HG03558 (cell line): Measurements from ENCODE around the gene CYSTM1.
A peak's percentile ranks its signal among the peaks of the same experiment; 100 is the strongest.
"Not testable (repeated sequence)": the region's sequence is repeated elsewhere in the genome, so short reads cannot be mapped to it uniquely, and the experiment has no call there.

Source experiments
- ATAC-seq: cut with Tn5 transposase; IDR thresholded peaks from one replicate; pipeline ENCODE4 v1.9.1; 2021; ENCODE audit warnings: moderate number of reproducible peaks; ENCODE audit not compliant: unreplicated experiment; ENCODE audit errors: extremely low read depth

CYSTM1 gene

DNA sequence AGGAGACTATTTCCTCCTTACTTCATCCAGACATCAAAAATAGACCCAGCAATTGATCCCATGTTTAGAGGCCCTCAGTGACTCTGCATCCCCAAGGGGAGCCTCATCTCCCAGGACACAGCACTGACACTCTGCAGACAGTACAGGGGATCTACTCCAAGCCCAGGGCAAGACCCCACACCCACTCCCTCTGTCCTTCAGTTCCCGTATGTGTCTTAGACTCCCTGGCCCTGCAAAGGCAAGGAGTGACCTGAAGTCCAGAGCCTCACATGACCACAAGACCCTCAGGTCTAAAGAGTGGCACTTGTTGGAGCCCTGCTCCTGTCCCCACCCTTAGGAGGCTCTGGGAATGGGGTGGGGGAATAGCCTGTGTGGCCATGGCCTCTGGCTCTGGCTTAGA lies 27.5 kb upstream of the CYSTM1 start:
- ATAC-seq = no peak

DNA sequence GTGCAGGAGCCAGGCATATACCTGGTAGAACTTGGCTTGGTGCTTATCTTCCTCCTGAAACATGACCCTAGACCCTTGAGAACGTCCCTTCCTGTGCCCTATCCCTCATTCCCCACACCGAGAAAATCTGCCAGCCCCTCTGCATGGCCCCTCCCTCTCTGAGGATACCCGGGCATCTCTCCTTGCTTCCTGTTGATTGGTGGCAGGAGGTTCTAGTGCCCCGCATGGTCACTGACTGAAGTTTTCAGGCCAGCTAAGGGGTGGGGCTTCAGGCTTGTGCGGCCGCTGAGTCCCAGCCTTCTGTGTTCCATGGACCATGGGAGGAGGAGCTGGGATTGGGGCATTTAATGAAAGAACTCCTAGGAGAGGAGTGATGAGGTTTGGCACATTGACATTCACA lies 26.5 kb upstream of the CYSTM1 start:
- ATAC-seq = no peak

DNA sequence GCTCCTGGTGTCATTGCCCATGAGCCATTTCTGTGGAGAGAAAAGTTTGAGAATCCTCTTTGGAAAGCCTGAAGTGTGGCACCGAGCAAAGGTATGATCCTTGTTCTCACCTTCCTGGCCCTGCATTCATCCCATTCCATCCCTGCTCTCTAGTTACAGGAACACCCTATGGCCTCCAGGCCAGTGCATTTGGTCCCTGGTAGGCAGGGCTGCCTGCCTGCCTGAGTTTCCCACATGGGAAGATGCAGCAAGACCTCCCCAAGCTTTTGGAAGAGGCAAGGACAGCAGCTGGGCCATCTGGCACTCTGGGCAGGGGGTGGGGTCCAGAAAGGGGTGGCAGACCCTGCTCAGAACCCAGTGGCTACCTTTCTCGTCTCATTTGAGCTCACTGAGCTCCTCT lies 24.8 kb upstream of the CYSTM1 start:
- no peak for ATAC-seq

DNA sequence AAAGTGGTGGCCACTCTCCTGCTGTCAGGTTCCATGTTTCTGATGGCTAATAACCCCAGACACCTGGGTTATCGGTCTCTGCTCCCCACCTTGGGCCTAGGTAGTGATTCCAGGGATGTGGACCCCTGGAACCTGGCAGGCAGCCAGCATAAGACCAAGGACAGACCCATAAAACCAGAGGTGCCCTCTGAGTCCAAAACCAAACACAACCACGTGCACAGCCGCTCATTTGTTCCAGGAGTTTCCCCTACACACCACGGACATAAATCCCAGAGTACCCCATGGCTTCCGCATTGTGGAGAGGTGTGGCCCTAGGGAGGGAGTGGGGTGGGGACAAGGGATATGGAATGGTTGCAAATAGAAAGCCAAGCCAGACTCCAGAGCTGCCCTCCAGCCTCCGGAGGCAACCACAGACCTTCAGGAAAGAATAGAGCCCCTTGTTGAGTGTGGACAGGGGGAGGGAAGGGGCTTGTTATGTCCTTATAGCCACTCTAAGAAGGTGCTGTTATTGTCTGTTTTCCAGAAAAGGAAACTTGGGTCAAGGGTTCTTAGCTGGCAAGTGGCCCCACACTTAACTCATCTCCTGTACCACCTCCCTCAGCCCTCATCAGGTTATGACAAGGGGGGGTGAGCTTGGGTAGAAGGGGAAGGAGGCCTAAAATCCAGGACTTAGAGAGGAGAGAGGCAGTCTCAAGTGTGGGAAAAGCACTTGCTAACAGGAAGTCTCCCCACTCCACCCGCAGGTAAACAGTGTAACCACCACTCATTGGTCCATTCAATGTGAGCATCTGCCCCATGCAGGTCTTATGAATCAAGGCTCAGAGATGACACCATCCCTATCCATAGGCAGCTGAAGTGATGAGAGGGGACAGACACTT lies 23.6 kb upstream of the CYSTM1 start:
- no peak for ATAC-seq

DNA sequence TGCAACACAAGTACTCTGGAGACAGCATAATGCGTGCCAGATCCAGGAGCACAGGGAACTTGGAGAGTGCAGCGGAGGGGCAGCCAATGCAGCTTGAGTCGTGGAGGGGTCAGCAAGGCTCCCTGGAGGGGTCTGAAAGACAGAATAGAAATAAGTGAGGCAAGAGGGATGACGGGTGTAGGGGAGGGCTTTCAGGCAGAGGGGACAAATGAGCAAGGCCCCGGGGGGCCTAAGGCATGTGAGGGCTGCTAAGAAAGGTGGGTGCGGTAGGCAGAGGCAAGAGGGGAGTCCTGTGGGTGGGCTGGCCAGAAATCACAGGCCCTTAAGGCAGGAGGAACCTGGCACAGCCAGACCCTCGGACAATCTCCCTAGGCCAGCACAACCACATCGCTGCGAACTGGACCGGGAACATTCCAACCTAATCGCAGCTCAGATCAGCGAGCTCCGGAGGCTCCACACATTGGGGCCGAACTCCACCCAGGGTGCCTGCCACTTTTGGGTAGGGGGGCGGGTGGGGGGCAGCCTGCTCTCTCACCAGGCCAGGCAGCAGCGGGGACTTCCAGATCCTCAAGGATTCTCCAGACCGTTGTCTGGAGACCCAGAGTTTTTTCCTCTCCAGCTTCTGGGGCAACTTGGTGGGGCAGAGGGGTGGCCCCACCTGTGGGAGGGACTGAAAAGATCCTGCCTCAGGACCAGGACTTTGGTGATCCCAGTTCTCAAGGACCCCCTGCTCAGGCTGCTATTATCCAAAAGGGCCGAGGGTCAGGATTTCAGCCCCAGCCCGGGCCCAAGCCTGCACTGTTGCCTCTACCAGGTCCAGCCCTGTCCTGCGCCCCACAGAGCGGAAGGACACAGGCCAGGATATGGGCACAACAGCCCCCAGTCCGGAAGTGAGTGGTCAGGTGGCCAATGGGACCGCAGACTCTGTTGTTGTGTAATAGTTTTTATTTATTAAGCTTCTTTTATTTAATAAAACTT lies 22.7 kb upstream of the CYSTM1 start:
- ATAC-seq = no peak

DNA sequence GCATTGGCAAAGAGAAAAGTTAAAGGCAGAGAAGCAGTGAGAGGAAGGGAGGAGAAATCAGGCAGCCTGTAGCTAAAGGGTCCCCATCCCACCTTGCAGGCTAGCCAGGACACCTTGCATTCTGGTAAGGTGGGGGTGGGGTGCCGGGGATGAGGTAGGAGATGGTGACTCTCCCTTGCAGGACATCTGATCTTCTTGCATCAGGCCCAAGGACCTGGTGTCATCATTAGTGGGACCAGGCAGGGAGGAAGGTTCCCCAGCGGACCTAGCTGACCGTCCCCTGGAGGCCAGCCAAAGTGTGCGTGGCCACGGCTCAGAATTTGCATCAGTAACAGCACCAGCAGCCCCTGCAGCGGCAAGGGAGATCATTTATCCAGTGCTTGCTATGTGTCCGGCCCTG lies 21.7 kb upstream of the CYSTM1 start:
- ATAC-seq = no peak

DNA sequence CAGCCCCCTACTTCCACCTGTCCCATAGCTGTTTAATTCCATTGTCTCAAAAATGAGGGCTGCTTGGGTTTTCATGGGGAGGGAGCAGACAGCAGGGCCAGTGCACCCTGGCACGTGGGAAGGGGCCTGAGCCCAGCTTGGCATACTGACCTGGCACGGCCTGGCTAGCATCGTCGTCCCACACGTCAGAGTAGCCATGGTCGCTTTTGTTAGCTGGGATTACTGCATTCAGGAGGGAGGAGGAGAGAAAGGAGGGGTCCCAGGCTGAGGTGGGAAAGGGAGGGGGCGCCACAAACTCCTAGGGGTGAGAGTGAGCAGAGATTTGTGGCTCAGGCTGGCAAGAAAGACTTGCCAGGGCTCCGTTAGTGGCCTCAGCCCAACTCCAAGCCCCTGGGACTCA lies 21.1 kb upstream of the CYSTM1 start:
- no peak for ATAC-seq

DNA sequence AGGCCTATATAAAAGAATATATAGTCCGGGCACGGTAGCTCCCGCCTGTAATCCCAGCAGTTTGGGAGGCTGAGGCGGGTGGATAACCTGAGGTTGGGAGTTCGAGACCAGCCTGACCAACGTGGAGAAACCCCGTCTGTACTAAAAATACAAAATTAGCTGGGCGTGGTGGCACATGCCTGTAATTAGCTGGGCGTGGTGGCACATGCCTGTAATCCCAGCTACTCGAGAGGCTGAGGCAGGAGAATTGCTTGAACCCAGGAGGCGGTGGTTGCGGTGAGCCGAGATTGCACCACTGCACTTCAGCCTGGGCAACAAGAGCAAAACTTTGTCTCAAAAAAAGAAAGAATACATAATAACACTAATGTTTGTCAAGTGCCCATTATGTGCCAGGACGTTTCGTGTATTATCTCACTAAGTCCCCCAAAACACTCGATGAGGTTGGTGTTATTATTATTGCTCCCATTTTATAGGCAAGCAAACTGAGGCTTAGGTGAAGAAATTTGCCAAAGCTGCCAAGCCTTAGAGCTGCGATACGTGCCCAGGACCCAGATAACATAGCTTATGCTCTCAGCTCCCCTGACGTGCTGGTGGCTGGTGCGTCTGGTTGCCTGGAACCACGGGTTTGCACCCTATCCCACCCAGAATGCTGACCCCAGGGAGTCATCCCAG lies 20.1 kb upstream of the CYSTM1 start:
- not testable (repeated sequence) for ATAC-seq

DNA sequence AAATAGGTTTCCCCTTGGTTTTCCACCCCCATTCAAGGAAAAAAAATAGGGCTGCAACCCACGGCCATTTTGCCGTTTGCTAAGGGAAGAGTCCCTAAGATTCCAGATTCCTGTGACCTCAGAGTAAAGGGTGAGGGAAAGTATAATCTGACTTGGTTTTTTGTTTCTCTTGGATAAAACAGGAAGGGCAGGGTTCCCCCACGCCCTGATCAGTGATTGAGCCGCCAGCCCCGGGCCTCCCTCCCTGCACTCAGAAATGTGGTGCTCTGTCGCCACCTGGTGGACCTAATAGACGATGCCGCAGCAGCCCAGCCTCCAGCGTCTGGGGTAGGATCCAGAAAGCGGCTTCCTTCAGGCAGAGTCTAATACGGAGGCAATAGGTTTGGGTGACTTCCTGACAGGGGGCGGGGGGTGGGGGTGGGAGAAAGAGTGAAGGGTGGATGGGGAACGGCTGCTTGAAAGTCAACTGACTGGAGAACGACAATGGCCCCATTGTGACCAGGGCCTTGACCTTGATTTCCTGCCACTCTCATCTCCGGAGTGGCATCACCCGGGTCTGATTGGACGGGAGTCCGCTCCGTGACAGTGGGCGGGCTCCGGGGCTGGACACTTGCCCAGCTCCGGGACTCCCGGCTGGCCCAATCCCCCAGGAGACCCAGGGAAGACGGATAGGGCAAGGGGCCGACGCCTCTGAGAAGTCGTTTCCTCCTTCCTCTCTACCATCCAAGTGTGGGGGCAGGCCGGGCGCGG lies 17.8 kb upstream of the CYSTM1 start:
- peak; percentile 88 for ATAC-seq

DNA sequence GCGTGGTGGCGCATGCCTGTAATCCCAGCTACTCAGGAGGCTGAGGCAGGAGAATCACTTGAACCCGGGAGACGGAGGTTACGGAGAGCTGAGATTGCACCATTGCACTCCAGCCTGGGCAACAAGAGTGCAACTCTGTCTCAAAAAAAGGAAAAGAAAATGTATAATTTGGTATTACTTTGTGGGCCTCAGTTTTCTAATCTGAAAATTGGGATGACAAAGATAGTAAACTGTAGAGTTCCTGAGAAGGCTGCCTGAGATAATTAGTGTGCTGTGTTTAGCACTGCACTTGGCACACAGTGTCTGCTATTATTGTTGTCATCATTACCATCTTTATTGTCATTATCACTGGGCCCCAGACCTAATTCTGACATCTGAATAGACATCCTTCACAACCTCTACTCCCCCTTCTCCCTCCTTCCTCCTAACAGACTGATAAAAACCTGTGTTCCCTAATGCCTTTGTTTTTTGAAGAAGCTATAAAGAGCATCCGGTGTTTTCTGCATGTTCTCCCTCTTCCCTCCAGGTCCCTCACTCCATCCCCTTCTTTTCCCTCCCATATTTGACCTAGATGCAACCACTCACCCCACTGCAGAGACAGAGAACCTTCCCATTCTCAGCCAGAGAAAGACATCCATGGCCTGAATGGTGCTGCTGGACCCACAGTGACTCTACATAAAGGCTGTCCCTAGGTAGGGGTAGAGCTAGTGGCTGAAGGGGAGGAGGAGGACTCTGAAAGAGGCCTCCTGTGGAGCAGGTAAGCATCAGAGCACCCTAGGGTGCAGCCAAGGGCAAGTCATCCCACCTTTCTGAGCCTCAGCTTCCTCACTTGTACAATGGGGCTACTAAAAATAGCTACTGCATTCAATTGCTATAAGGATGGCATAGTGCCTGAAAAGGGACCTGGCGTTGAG lies 15.7 kb upstream of the CYSTM1 start:
- ATAC-seq = no peak

DNA sequence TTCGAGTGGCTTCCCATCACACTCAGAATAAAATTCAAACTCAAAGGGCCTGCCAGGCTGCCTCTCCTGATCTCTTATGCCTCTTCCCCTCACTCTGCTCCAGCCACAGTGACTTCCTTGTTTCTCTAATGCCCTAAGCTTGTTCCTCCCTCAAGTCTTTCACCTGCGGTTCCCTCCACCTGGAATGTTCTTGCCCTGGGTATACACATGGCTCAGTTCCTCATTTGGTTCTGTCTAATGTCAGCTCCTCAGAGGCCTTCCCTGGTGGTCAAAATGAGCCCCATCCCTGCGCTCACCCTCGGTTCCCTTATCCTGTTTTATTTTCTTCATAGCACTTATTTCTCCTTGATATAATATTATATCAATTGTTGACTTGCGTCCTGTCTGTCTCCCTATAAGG lies 12.7 kb upstream of the CYSTM1 start:
- no peak for ATAC-seq

DNA sequence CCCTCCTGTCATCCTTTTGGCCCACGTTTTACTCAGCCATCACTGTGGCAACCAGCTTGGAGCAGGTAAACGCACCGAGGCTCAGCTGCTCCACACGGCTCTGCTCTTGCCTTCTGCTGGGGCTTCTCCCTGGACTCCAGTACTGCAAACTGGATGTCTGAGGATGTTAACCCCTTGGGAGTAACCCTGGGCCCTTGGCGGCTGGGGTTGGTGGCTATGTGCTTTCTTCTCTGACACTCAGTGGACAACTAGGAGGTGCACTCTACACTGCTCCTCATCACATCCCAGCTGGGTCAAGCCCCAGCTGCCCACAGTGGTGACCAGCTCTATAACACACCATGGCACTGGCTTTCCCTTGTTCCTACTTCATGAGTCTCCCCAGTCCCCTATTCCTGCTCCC lies 12.2 kb upstream of the CYSTM1 start:
- ATAC-seq = no peak

DNA sequence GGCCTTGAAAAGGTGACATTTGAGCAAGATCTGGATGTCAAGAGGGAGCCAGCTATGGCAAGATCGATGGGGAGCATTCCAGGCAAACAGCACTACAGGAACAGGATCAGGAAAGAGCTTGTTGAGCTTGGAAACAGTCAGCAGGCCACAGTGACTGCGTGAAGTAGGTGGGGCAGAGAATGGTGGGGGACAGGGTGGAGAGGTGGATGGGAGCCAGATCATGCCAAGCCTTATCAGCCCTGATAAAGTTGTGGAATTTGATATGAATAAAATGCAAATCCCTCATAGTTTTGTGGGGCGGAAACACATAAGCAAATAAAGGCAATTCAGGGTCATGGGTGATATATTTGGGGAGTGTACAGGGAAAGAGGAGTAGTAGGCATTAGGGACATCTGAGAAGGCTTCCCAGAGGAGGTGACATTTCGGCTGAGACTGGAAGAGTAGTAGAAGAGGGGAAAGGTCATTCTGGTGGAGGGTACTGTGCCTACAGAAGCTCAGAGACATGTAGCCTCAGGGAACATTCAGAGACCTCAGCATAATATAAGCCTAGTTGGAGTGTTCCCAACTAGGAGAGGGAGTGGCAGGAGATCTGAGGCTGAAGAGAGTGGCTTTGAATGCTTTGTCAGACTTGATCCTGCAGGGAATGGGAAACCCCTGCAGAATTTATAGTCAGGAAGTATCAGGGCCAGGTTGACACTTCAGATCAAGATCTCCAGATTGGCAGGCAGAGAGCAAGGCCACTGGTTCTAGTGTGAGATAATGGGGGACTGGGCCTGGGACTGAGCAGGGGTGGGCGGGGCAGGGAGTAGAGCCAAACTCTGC lies 9.7 kb upstream of the CYSTM1 start:
- ATAC-seq = no peak

DNA sequence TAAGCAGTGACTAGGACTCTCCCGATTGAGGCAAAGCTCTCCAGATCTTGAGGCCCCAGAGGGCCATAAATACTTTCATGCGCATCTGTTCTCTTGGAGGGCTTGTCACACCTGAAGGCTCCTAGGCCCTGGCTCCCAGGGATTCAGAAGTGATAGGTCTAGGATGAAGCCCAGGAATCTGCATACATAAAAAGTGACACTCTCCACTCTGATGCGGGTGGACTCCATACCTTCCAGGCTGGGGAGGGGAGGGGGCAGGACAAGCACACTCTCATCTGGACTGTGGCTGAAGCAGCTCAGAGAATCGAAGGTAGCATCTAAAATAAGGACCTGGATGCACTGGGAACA lies 9.1 kb upstream of the CYSTM1 start:
- ATAC-seq = no peak

DNA sequence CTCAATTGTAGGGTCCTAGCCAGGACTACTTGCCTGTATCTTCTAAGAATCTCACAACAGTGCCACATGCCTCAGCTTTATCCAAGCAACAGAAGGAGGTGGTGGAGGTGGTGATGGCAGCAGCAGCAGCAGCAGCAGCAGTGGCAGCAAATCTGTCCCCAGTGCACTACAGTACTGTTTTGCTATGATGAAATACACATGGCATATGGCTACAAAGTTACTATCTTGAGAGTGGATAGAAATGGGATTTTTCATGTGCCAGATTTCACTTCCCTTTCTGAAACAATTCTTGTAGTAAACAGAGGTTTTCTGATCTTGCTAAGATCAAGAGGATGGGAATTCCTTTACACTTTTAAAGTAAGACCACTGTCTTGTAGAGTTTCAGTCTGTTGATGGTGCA lies 8.1 kb upstream of the CYSTM1 start:
- ATAC-seq = no peak

DNA sequence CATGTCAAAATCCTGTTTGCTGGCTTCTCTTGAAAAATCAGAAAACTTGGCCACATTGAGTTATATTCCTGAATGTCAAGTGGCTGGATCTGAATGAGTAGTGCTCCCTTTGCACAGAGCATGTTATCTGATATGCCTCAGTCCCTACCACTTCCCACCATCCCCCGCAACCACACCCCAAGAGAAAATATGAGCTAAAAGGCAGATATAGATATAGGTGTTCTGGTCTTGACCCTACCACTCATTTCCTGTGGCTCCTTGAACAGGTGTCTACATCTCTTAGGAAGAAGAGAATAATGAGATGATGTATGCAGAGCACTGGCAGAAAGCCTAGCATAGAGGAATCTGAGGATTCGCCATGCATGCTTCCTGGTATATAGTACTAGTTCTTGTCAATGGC lies 6.6 kb upstream of the CYSTM1 start:
- no peak for ATAC-seq

DNA sequence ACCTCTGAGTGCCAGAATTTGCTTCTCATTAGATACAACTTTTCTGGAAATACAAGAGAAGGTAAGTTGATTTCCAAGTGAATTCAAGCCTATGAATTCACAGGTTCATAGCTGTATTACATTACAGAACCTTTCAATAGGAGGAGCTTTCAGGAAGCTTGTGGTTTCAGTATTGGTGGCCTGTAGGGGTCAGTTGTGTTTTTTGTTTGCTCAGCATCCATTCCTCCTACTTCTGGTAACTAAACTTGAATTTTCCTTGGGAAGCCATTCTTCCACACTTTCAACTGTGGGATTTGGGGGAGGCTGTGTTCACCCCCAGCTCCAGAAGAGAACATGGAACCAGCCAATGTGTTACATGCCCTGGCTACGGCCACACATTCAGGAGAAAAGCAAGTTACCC lies 5.6 kb upstream of the CYSTM1 start:
- ATAC-seq = no peak

DNA sequence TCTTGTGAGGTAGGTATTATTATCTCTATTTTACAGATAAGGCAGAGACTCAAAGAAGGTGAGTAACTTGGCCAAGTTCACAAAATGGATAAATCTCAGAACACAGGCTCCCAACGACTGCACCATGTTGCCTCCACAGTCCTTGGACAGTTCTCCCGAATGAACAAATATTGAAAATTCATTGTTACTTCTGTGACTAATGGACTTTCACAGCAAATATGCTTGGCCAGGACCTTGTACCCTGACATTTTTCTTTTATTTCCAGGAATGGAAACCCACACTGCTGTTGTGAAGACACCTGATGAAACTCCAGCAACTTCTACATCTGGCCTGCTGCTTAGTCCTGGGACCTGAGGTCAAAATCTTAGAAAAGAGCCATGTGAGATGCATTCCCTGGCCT lies 2.5 kb upstream of the CYSTM1 start:
- ATAC-seq = no peak
